ENCODE results near the gene TUBA4A. TPM values are rescaled to one million over a fixed set of nuclear protein-coding genes. Genes with fewer than 3 reads are reported as not detected.
A peak's percentile ranks its signal among the peaks of the same experiment; 100 is the strongest.

Gene TUBA4A
- total RNA-seq, 2 experiments from 2014 or later = 313 to 344 TPM

- no peak overlapping the region for H3K4me3 Mint-ChIP-seq
- ChIA-PET POLR2A (interaction anchor here (1.0 to 7.7 kb wide), 2 partner anchors 8 to 56 kb away, joined by 4 to 69 read pairs; partner anchors contain the start of genes ANKZF1 and ATG9A), CTCF (interaction anchor here (11.9 kb wide), 1 partner anchor 8 kb away, joined by 206 read pairs; no protein-coding TSS in a partner anchor)
- H3K27ac Mint-ChIP-seq = no peak overlapping the region
- H3K9me3 Mint-ChIP-seq = no peaks in the 10 kb centered on the region
- H3K27me3 Mint-ChIP-seq = no peaks in the 10 kb centered on the region
- peaks cover 21% of the 10 kb centered on the region for H3K4me1 Mint-ChIP-seq
- no peak for DNase-seq
- peaks cover 33% of the 10 kb centered on the region for H3K36me3 Mint-ChIP-seq (ENCODE audit: low read depth)
Measured at GRCh38 chr2:219284501-219285372, 31.0 kb upstream of the TUBA4A start.

- no peaks in the 10 kb centered on the region for H3K9me3 Mint-ChIP-seq
- H3K4me1 Mint-ChIP-seq = peaks cover 33% of the 10 kb centered on the region
- no peak for DNase-seq
- ChIA-PET POLR2A (interaction anchor here (1.4 to 8.1 kb wide), 3 partner anchors 10 to 54 kb away, joined by 3 to 131 read pairs (median 69); partner anchors contain the start of genes ATG9A, TUBA4A and TUBA4B), CTCF (interaction anchor here (0.6 to 11.9 kb wide), 4 partner anchors 10 to 125 kb away, joined by 4 to 206 read pairs (median 18); partner anchors contain the start of gene NHEJ1)
- H3K4me3 Mint-ChIP-seq = no peak overlapping the region
- peak overlapping the region; percentile 16 for H3K27ac Mint-ChIP-seq
- H3K27me3 Mint-ChIP-seq = no peaks in the 10 kb centered on the region
- H3K36me3 Mint-ChIP-seq (ENCODE audit: low read depth) = peaks cover 34% of the 10 kb centered on the region
Measured at GRCh38 chr2:219282943-219283581, 29.3 kb upstream of the TUBA4A start.

GRCh38 chr2:219282375-219282774, 28.7 kb upstream of the TUBA4A start:
- POLR2A ChIA-PET = interaction anchor here (1.1 to 8.1 kb wide), 4 partner anchors 11 to 76 kb away, joined by 3 to 131 read pairs (median 36); partner anchors contain the start of genes ATG9A, TUBA4A, TUBA4B and ZFAND2B

GRCh38 chr2:219281588-219281987, 27.9 kb upstream of the TUBA4A start:
- no peak overlapping the region for H3K27ac Mint-ChIP-seq
- ChIA-PET POLR2A (interaction anchor here (0.8 to 8.1 kb wide), 5 partner anchors 12 to 75 kb away, joined by 3 to 131 read pairs (median 5); partner anchors contain the start of genes ANKZF1, ATG9A, GLB1L and STK16), CTCF (interaction anchor here (3.7 to 11.9 kb wide), 3 partner anchors 11 to 123 kb away, joined by 30 to 206 read pairs (median 33); partner anchors contain the start of genes NHEJ1 and TUBA4A)
- H3K4me1 Mint-ChIP-seq = peaks cover 42% of the 10 kb centered on the region
- H3K36me3 Mint-ChIP-seq (ENCODE audit: low read depth) = peaks cover 34% of the 10 kb centered on the region
- no peaks in the 10 kb centered on the region for H3K9me3 Mint-ChIP-seq
- no peak for DNase-seq
- no peaks in the 10 kb centered on the region for H3K27me3 Mint-ChIP-seq
- H3K4me3 Mint-ChIP-seq = no peak overlapping the region

More at GRCh38 chr2:219282375-219282774, 28.7 kb upstream of the TUBA4A start:
- DNase-seq = no peak
- CTCF ChIA-PET = interaction anchor here (1.0 to 11.9 kb wide), 3 partner anchors 10 to 124 kb away, joined by 4 to 206 read pairs (median 33); partner anchors contain the start of gene NHEJ1
- no peaks in the 10 kb centered on the region for H3K9me3 Mint-ChIP-seq
- no peak overlapping the region for H3K27ac Mint-ChIP-seq
- H3K27me3 Mint-ChIP-seq = no peaks in the 10 kb centered on the region
- H3K4me3 Mint-ChIP-seq = no peak overlapping the region
- peaks cover 34% of the 10 kb centered on the region for H3K36me3 Mint-ChIP-seq (ENCODE audit: low read depth)
- H3K4me1 Mint-ChIP-seq = peaks cover 40% of the 10 kb centered on the region

GRCh38 chr2:219280651-219281050, 26.9 kb upstream of the TUBA4A start:
- peaks cover 30% of the 10 kb centered on the region for H3K36me3 Mint-ChIP-seq (ENCODE audit: low read depth)
- no peaks in the 10 kb centered on the region for H3K27me3 Mint-ChIP-seq
- POLR2A ChIA-PET = interaction anchor here (1.5 to 8.1 kb wide), 3 partner anchors 12 to 51 kb away, joined by 5 to 131 read pairs (median 69); partner anchors contain the start of genes ANKZF1, ATG9A, TUBA4A and TUBA4B
- DNase-seq = no peak
- peak overlapping the region; percentile 87 for H3K4me3 Mint-ChIP-seq
- peaks cover 42% of the 10 kb centered on the region for H3K4me1 Mint-ChIP-seq
- CTCF ChIA-PET = interaction anchor here (0.7 to 11.9 kb wide), 6 partner anchors 12 to 122 kb away, joined by 3 to 206 read pairs (median 17); partner anchors contain the start of genes DNPEP, NHEJ1, TUBA4A and ZFAND2B
- H3K27ac Mint-ChIP-seq = peak overlapping the region; percentile 92
- H3K9me3 Mint-ChIP-seq = no peaks in the 10 kb centered on the region

GRCh38 chr2:219279916-219280516, 26.3 kb upstream of the TUBA4A start:
- Mint-ChIP-seq H3K27ac (peak overlapping the region; percentile 92), H3K9me3 (no peaks in the 10 kb centered on the region), H3K36me3 (ENCODE audit: low read depth) (peaks cover 30% of the 10 kb centered on the region), H3K4me3 (peak overlapping the region; percentile 87), H3K27me3 (no peaks in the 10 kb centered on the region), H3K4me1 (peaks cover 42% of the 10 kb centered on the region)
- ChIA-PET CTCF (interaction anchor here (0.7 to 11.9 kb wide), 9 partner anchors 13 to 122 kb away, joined by 3 to 206 read pairs (median 4); partner anchors contain the start of genes ANKZF1, ATG9A, DNPEP and NHEJ1), POLR2A (interaction anchor here (0.7 to 8.1 kb wide), 14 partner anchors 8 to 121 kb away, joined by 3 to 131 read pairs (median 14); partner anchors contain the start of genes ABCB6, ANKZF1, ATG9A and CNPPD1)
- DNase-seq = no peak

DNA sequence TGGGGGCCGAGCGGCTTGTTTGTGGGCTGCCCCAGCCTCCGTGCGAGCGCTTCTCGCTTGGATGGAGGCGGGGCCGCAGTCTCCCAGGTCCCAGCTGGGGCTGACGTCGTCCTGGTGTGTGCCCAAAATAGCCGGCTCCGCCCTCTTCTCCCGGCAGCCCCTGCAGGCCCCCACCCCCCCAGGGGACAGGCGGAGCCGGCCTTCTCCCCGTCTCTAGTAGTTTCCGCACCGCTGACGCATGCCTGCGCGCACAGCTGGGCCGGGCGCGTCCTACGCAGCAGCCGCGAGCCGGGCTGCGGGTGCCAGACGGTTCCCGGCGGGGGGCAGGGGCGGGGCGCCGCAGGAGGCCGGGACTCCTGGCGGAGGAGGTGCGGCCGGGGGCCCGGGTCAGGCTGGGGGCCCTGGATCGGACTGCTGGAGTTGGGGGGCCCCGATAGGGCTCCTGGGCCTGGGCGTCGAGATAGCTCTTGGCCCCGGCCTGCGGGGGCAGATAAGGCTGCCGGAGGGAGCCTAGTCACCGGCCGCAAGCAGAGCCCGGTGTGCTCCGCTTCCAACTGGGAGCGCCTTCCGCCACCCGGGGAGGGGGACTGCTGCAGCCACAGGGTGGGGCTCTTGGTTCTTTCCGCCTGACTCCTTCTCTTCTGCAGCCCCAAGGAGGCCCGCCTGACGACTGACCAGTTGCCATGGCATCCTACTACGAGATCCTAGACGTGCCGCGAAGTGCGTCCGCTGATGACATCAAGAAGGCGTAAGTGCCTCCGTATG, 25.6 kb upstream of the TUBA4A start, which contains the start of gene DNAJB2:
Gene DNAJB2 (plus strand): TSS at position 216 of the 765 bp plus-strand sequence. CDS start 468 bp downstream, at position 684.
- H3K9me3 Mint-ChIP-seq = no peaks in the 10 kb centered on the region
- ChIA-PET POLR2A (interaction anchor here (0.7 to 8.1 kb wide), 20 partner anchors 11 to 995 kb away, joined by 3 to 131 read pairs (median 8); partner anchors contain the start of genes ABCB6, ANKZF1, ATG9A and CNPPD1), CTCF (interaction anchor here (0.7 to 11.9 kb wide), 23 partner anchors 10 to 299 kb away, joined by 3 to 206 read pairs (median 4); partner anchors contain the start of genes ABCB6, ANKZF1, ATG9A and DNPEP)
- H3K4me1 Mint-ChIP-seq = peaks cover 42% of the 10 kb centered on the region
- H3K36me3 Mint-ChIP-seq (ENCODE audit: low read depth) = peaks cover 30% of the 10 kb centered on the region
- peak; percentile 99 for DNase-seq
- peak within 1 kb of the TSS; percentile 93 for H3K27ac Mint-ChIP-seq
- peak within 1 kb of the TSS; percentile 87 for H3K4me3 Mint-ChIP-seq
- peaks cover 2% of the 10 kb centered on the region for H3K27me3 Mint-ChIP-seq

- POLR2A ChIA-PET = interaction anchor here (0.7 to 8.1 kb wide), 20 partner anchors 11 to 994 kb away, joined by 3 to 131 read pairs (median 8); partner anchors contain the start of genes ABCB6, ANKZF1, ATG9A and CNPPD1
- H3K4me1 Mint-ChIP-seq = peaks cover 42% of the 10 kb centered on the region
Measured at GRCh38 chr2:219278655-219279150, 25.0 kb upstream of the TUBA4A start.

DNA sequence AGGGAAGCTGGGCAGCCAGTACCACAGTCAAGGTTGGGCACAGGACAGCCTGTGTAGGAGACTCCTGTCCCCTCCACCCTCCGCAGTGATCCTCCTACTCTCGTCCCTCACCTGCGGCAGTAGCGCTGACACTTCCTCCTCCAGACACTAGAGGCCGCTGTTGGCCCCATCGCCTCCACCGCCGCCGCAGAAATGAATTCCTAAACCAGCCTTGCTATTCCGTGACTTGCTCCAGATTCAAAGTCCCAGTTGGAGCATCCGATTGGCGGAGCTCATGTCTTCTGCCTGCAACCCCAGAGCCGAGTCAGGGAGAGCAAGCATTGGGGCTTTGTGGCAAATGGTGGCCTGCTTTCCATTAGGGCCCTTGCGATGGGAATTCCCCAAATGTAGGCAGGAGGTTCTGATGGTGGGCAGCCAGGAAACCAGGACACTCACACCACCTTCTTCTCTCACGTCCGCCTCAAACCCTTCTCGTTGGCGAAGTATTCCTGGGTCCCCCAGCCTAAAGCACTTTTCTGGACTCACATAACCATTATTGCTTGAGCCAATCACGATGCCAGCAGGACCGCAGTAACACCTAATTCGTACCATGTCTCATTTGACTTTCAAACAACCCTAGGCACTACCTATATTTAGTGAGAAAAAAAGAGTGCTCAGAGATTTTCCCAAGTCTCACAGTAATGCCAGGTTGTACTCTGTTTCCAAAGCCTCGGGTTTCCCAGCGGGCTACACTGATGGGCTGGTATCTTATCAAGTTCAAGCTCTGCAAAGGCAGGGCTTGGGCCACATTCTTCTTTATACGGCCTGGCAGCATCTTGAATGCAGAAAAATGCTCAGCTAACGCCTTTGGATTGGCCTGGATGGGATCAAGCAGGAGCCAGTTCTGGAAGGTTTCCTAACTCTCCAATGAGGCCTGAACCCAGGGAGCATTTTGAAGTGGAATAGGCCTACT, 24.3 kb upstream of the TUBA4A start:
- ChIA-PET CTCF (interaction anchor here (0.6 to 11.9 kb wide), 28 partner anchors 8 to 298 kb away, joined by 3 to 206 read pairs (median 5); partner anchors contain the start of genes ANKZF1, ATG9A, GLB1L and NHEJ1), POLR2A (interaction anchor here (0.8 to 8.1 kb wide), 16 partner anchors 10 to 119 kb away, joined by 3 to 131 read pairs (median 13); partner anchors contain the start of genes ANKZF1, ATG9A, CNPPD1 and DNPEP)
- Mint-ChIP-seq H3K36me3 (ENCODE audit: low read depth) (peaks cover 21% of the 10 kb centered on the region), H3K27me3 (peaks cover 8% of the 10 kb centered on the region), H3K9me3 (no peaks in the 10 kb centered on the region), H3K4me3 (peak overlapping the region; percentile 87), H3K4me1 (peaks cover 41% of the 10 kb centered on the region), H3K27ac (peak overlapping the region; percentile 93)
- DNase-seq = peak; percentile 77

More at GRCh38 chr2:219278655-219279150, 25.0 kb upstream of the TUBA4A start:
- Mint-ChIP-seq H3K36me3 (ENCODE audit: low read depth) (peaks cover 29% of the 10 kb centered on the region), H3K27ac (peak overlapping the region; percentile 93), H3K27me3 (peaks cover 5% of the 10 kb centered on the region), H3K9me3 (no peaks in the 10 kb centered on the region), H3K4me3 (peak overlapping the region; percentile 87)
- CTCF ChIA-PET = interaction anchor here (0.7 to 11.9 kb wide), 25 partner anchors 9 to 299 kb away, joined by 3 to 206 read pairs (median 4); partner anchors contain the start of genes ABCB6, ANKZF1, ATG9A and DNPEP
- no peak for DNase-seq

Data from activated CD4-positive, alpha-beta memory T cell treated with anti-CD3 and anti-CD28 coated beads, Interleukin-2, amount 10 ng/mL, durations not matched to agents 7 days and 5 days (primary cell).